A549 (cell line): ENCODE data around the gene RASL10B. TPM values are rescaled to one million over a fixed set of nuclear protein-coding genes. Genes with fewer than 3 reads are reported as not detected.

Experiments used
- ATAC-seq, 2 experiments: fragments of 200-7000 bp in 1 of 2; fragments of >200 bp in 1 of 2; cut with Nextera tagmentation in 1 of 2; cut with Tn5 transposase in 1 of 2; 3 replicates each; pipeline versions ENCODE4 v1.8.0 to v1.9.1; 2018 to 2020; ENCODE audit warnings: mild to moderate bottlenecking in 1 of 2, moderate library complexity in 1 of 2
- CTCF ChIA-PET: fragments of 300-600 bp; sonication (Branson Sonifier 250); formaldehyde crosslinking; extraction: SDS; loops from one replicate; lab custom pipeline; 2021; ENCODE audit warnings: antibody characterized with exemption, inconsistent platforms; lab: Yijun Ruan, JAX
- POLR2A ChIA-PET: fragments of 350-600 bp; formaldehyde crosslinking; extraction: SDS; loops from one replicate; lab custom pipeline; 2021; ENCODE audit warnings: antibody characterized with exemption, inconsistent platforms; lab: Yijun Ruan, JAX
- DNase-seq, 2 experiments: peaks; one replicate each; pipeline versions ENCODE4 v3.0.0 to v3.0.0-alpha.2; 2011 to 2016; ENCODE audit warnings: low read depth in 1 of 2, low spot score in 1 of 2
- FAIRE-seq: peaks from 2 replicates; lab custom pipeline; 2011; peaks lifted over from hg19 to GRCh38; lab: Jason Lieb, UNC
- H3K27ac ChIP-seq, 2 experiments: fragments of >200 bp; sonication (Bioruptor Twin); formaldehyde crosslinking; 3 replicates each; pipeline ENCODE4 v1.5.1; 2016 to 2017
- H3K4me1 ChIP-seq: fragments of >200 bp; sonication (Bioruptor Twin); formaldehyde crosslinking; 3 replicates; pipeline ENCODE4 v1.6.1; 2016
- H3K4me2 ChIP-seq: fragments of >200 bp; sonication (Bioruptor Twin); formaldehyde crosslinking; 3 replicates; pipeline ENCODE4 v1.6.1; 2016
- H3K4me3 ChIP-seq: fragments of >200 bp; sonication (Bioruptor Twin); formaldehyde crosslinking; 3 replicates; pipeline ENCODE4 v1.5.1; 2016
- H3K9me3 ChIP-seq: fragments of >200 bp; sonication (Bioruptor Twin); formaldehyde crosslinking; 3 replicates; pipeline ENCODE4 v1.6.1; 2016
- FOSB ChIP-seq: fragments of 250-450 bp; sonication (Bioruptor Pico); IDR thresholded peaks from 2 replicates; pipeline ENCODE4 v1.5.0; 2020; ENCODE audit warnings: mild to moderate bottlenecking, moderate library complexity
- HDAC2 ChIP-seq: fragments of 200-600 bp; sonication (generic); IDR thresholded peaks from 2 replicates; pipeline ENCODE4 v1.6.1; 2016
- HOXA7 ChIP-seq: fragments of 250-450 bp; sonication (Bioruptor Pico); IDR thresholded peaks from 2 replicates; pipeline ENCODE4 v1.5.0; 2020; ENCODE audit warnings: mild to moderate bottlenecking, moderate library complexity
- JUNB ChIP-seq: fragments of >200 bp; sonication (Bioruptor Twin); formaldehyde crosslinking; IDR thresholded peaks from 2 replicates; pipeline ENCODE4 v1.6.1; 2016
- POLR2AphosphoS2 ChIP-seq: conservative IDR thresholded peaks from 2 replicates; pipeline ENCODE4 v1.6.1; 2012; ENCODE audit warnings: low read length, improper control_type of control experiment, inconsistent platforms
- RAD21 ChIP-seq, 2 experiments: fragments of >200 bp in 1 of 2; sonication (Bioruptor Twin) in 1 of 2; formaldehyde crosslinking in 1 of 2; IDR thresholded peaks in 1 of 2; conservative IDR thresholded peaks in 1 of 2; 2 replicates in 1 of 2; 3 replicates in 1 of 2; pipeline ENCODE4 v1.6.1; 2012 to 2018; ENCODE audit warnings: inconsistent platforms in 1 of 2
- RCOR1 ChIP-seq: fragments of 150-350 bp; IDR thresholded peaks from 2 replicates; pipeline ENCODE4 v1.6.1; 2014; ENCODE audit warnings: antibody characterized with exemption, low read length, low read depth
- WGBS: methylation state at CpG from one replicate; pipeline ENCODE4 v1.1.6; 2017; ENCODE audit errors: missing lambda C conversion rate; 5-methylcytosine and 5-hydroxymethylcytosine counted together
- polyA plus RNA-seq, 4 experiments: library from polyadenylated mRNA; depleted of rRNA in 3 of 4; stranded (reverse); fragments of >200 nt; fragmentation: RNase III in 1 of 4; extraction: RNeasy Plus Mini Kit Qiagen cat#74134 plus additional on column Dnase treatment in 1 of 4; gene quantifications; 2 replicates in 3 of 4; 3 replicates in 1 of 4; pipeline ENCODE4 v1.2.3, GENCODE V29; 2011 to 2017
- TF ChIP-seq, protein P1 (sequence below): fragments of 200-600 bp; sonication (generic); IDR thresholded peaks from 2 replicates; pipeline ENCODE4 v1.6.1; 2016; ENCODE audit warnings: antibody characterized with exemption, mild to moderate bottlenecking, moderate library complexity
- TF ChIP-seq, protein P2 (sequence below): IDR thresholded peaks from 2 replicates; pipeline ENCODE4 v1.6.1; 2012
- TF ChIP-seq, protein P3 (sequence below): fragments of >200 bp; sonication (Bioruptor Twin); formaldehyde crosslinking; IDR thresholded peaks from 3 replicates; pipeline ENCODE4 v1.5.1; 2016
- TF ChIP-seq, protein P4 (sequence below): IDR thresholded peaks from 2 replicates; pipeline ENCODE4 v1.6.1; 2012; ENCODE audit warnings: low read depth, borderline replicate concordance

RASL10B gene
- polyA plus RNA-seq, 2 of the 4 experiments (the other 2 are of a cell fraction) = 0.05 to 0.26 TPM

DNA sequence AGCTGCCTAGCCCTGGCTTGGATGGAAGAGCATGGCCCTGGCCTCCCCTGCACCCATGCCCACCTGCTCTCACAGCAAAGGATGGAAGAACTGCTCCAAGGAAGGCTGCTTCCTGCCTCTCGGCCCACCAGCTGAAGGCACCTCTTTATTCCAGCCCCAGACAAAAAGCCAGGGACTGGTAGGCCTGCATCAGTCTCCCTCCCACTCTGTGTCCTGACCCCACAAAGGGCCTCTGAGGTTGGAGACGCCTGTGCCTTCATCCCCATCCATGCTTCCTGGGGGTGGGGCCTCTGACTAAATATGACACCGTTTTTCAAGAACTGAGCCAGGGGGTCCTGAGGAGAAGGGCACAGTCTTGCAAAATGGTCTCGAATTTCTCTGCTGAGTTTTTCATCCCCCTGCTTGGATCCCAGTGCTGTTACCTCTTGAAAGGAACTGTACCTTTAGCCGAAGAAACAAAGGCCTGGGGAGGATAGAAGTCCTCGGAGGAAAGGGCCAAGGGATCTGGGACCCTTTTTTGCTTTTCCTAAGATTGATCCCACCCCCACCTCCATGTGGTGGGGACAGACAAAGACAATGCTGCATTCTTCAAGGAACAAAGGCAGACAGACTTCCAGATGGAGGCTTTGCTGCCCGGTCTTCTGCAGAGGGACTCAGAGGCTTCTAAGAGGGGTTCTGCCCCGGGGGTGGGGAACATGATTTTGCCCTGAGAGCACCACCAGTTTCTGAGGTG is 34.5 kb downstream of the RASL10B start (continued):
- TF ChIP-seq, protein P1, sequence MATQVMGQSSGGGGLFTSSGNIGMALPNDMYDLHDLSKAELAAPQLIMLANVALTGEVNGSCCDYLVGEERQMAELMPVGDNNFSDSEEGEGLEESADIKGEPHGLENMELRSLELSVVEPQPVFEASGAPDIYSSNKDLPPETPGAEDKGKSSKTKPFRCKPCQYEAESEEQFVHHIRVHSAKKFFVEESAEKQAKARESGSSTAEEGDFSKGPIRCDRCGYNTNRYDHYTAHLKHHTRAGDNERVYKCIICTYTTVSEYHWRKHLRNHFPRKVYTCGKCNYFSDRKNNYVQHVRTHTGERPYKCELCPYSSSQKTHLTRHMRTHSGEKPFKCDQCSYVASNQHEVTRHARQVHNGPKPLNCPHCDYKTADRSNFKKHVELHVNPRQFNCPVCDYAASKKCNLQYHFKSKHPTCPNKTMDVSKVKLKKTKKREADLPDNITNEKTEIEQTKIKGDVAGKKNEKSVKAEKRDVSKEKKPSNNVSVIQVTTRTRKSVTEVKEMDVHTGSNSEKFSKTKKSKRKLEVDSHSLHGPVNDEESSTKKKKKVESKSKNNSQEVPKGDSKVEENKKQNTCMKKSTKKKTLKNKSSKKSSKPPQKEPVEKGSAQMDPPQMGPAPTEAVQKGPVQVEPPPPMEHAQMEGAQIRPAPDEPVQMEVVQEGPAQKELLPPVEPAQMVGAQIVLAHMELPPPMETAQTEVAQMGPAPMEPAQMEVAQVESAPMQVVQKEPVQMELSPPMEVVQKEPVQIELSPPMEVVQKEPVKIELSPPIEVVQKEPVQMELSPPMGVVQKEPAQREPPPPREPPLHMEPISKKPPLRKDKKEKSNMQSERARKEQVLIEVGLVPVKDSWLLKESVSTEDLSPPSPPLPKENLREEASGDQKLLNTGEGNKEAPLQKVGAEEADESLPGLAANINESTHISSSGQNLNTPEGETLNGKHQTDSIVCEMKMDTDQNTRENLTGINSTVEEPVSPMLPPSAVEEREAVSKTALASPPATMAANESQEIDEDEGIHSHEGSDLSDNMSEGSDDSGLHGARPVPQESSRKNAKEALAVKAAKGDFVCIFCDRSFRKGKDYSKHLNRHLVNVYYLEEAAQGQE = no peak
- no peak for TF ChIP-seq JUNB

DNA sequence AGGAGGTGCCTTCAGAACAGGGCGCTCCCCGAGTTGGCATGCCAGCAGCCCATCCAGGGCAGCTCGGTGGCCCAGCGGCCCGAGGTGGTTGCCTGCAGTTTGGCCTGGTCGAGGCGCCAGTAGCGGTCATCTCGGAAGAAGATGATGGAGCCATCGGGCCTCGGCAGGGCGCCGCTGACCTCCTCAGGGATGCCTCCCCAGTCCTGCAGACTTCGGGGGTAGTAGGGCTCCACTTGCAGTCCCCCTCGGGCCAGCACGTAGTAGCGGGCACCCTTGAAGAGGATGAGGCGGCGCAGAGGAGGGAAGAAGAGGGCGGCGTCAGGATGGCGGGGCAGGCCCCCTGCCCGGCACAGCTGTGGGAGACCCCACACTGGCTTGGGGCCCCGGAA is 35.0 kb downstream of the RASL10B start:
- no peak for TF ChIP-seq RAD21 (conservative IDR thresholded peaks at IDR 0.05 in 1 of 2, IDR thresholded peaks at IDR 0.05 in 1 of 2)
- no peak for TF ChIP-seq HDAC2
- no peak for TF ChIP-seq RCOR1
- TF ChIP-seq, protein P1 = no peak
- TF ChIP-seq, protein P2, sequence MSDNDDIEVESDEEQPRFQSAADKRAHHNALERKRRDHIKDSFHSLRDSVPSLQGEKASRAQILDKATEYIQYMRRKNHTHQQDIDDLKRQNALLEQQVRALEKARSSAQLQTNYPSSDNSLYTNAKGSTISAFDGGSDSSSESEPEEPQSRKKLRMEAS = no peak
- TF ChIP-seq, protein P3, sequence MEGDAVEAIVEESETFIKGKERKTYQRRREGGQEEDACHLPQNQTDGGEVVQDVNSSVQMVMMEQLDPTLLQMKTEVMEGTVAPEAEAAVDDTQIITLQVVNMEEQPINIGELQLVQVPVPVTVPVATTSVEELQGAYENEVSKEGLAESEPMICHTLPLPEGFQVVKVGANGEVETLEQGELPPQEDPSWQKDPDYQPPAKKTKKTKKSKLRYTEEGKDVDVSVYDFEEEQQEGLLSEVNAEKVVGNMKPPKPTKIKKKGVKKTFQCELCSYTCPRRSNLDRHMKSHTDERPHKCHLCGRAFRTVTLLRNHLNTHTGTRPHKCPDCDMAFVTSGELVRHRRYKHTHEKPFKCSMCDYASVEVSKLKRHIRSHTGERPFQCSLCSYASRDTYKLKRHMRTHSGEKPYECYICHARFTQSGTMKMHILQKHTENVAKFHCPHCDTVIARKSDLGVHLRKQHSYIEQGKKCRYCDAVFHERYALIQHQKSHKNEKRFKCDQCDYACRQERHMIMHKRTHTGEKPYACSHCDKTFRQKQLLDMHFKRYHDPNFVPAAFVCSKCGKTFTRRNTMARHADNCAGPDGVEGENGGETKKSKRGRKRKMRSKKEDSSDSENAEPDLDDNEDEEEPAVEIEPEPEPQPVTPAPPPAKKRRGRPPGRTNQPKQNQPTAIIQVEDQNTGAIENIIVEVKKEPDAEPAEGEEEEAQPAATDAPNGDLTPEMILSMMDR = no peak
- TF ChIP-seq, protein P4, sequence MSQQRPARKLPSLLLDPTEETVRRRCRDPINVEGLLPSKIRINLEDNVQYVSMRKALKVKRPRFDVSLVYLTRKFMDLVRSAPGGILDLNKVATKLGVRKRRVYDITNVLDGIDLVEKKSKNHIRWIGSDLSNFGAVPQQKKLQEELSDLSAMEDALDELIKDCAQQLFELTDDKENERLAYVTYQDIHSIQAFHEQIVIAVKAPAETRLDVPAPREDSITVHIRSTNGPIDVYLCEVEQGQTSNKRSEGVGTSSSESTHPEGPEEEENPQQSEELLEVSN = no peak
- TF ChIP-seq HOXA7 = no peak
- no peak for TF ChIP-seq FOSB (CRISPR knock-in tag)
- no peak for TF ChIP-seq POLR2AphosphoS2
- TF ChIP-seq, all 56 proteins: peak for 0
- no peak overlapping the region for H3K27ac ChIP-seq
- ATAC-seq (no peak), DNase-seq (no peak), FAIRE-seq (no peak)
- H3K4me3 ChIP-seq = no peak overlapping the region
- ChIA-PET POLR2A (interaction anchor here (0.5 to 5.8 kb wide), 3 partner anchors 37 to 43 kb away, joined by 3 to 156 read pairs (median 6); partner anchors contain the start of gene TAF15), CTCF (interaction anchor here (0.8 to 43.9 kb wide), 12 partner anchors 6 to 163 kb away, joined by 3 to 2039 read pairs (median 6); partner anchors contain the start of genes C17orf50, GAS2L2, MMP28 and RASL10B)
- H3K4me2 ChIP-seq = no peak overlapping the region
- no peaks in the 10 kb centered on the region for H3K9me3 ChIP-seq
- 60% methylated on average over 23 of the region's 24 CpGs for WGBS
- no peaks in the 10 kb centered on the region for H3K4me1 ChIP-seq
